Measurements from ENCODE around the gene REX1BD. TPM values are rescaled to one million over a fixed set of nuclear protein-coding genes. Genes with fewer than 3 reads are reported as not detected.
"Not testable (repeated sequence)": the region's sequence is repeated elsewhere in the genome, so short reads cannot be mapped to it uniquely, and the experiment has no call there.

The REX1BD gene
- total and polyA plus RNA-seq, 4 donors, result 51.4 to 114 (median 83.0) TPM

- peaks cover 0 to 13% (median 10%) of the 10 kb centered on the region in 3 donors for H3K27me3 ChIP-seq (ENCODE audit: control insufficient read depth in 3 of 3, insufficient read depth in 3 of 3, low read length in 2 of 3)
- DNase-seq (no peak), ATAC-seq (ENCODE audit: insufficient read depth, low FRiP score) (no peak)
- 94 to 97% methylated on average over 22 of the region's 22 CpGs for WGBS, 2 donors
- no peak overlapping the region for H3K27ac ChIP-seq (ENCODE audit: low read depth in 1 of 2, low read length in 1 of 2)
- TF ChIP-seq CTCF (IDR thresholded peaks at IDR 0.05; ENCODE audit: control extremely low read depth, extremely low read depth), result no peak
- peaks cover 0 to 7% (median 5%) of the 10 kb centered on the region in 4 donors for H3K36me3 ChIP-seq (ENCODE audit: control insufficient read depth in 4 of 4, insufficient read depth in 4 of 4, low read length in 4 of 4)
- H3K9ac ChIP-seq (ENCODE audit: insufficient read depth in 1 of 2, low read length in 2 of 2), result no peak overlapping the region
- H3K4me1 ChIP-seq (ENCODE audit: control insufficient read depth in 5 of 5, insufficient read depth in 5 of 5, low read length in 5 of 5), result peaks cover 0 to 28% (median 11%) of the 10 kb centered on the region in 5 donors
- no peaks in the 10 kb centered on the region for H3K9me3 ChIP-seq (ENCODE audit: control insufficient read depth in 4 of 4, insufficient read depth in 3 of 4, low read length in 3 of 4)
- no peak overlapping the region for H3K4me3 ChIP-seq
Measured at GRCh38 chr19:18591735-18592385, 3.3 kb downstream of the REX1BD start.

- not testable (repeated sequence) for H3K9me3 ChIP-seq (ENCODE audit: control insufficient read depth in 4 of 4, insufficient read depth in 3 of 4, low read length in 3 of 4); H3K4me3 ChIP-seq; H3K27ac ChIP-seq (ENCODE audit: low read depth in 1 of 2, low read length in 1 of 2); H3K36me3 ChIP-seq (ENCODE audit: control insufficient read depth in 4 of 4, insufficient read depth in 4 of 4, low read length in 4 of 4); DNase-seq; H3K9ac ChIP-seq (ENCODE audit: insufficient read depth in 1 of 2, low read length in 2 of 2); ATAC-seq (ENCODE audit: insufficient read depth, low FRiP score)
- Histone ChIP-seq H3K4me1 (ENCODE audit: control insufficient read depth in 5 of 5, insufficient read depth in 5 of 5, low read length in 5 of 5) (peaks cover 0 to 28% (median 11%) of the 10 kb centered on the region in 5 donors), H3K27me3 (ENCODE audit: control insufficient read depth in 3 of 3, insufficient read depth in 3 of 3, low read length in 2 of 3) (peaks cover 0 to 14% (median 12%) of the 10 kb centered on the region in 3 donors)
- WGBS, 2 donors, result 87 to 94% methylated on average over 5 of the region's 5 CpGs
Measured at GRCh38 chr19:18592732-18593131, 4.1 kb downstream of the REX1BD start.

- H3K4me1 ChIP-seq (ENCODE audit: control insufficient read depth in 5 of 5, insufficient read depth in 5 of 5, low read length in 5 of 5), result peaks cover 0 to 21% (median 11%) of the 10 kb centered on the region in 5 donors
- DNase-seq, result no peak
- peaks cover 0 to 7% (median 5%) of the 10 kb centered on the region in 4 donors for H3K36me3 ChIP-seq (ENCODE audit: control insufficient read depth in 4 of 4, insufficient read depth in 4 of 4, low read length in 4 of 4)
Measured at GRCh38 chr19:18593367-18594095, 4.9 kb downstream of the REX1BD start.

More at GRCh38 chr19:18593367-18594095, 4.9 kb downstream of the REX1BD start:
- ATAC-seq (ENCODE audit: insufficient read depth, low FRiP score), result no peak
- no peak overlapping the region for H3K27ac ChIP-seq (ENCODE audit: low read depth in 1 of 2, low read length in 1 of 2)
- H3K9me3 ChIP-seq (ENCODE audit: control insufficient read depth in 4 of 4, insufficient read depth in 3 of 4, low read length in 3 of 4), result peaks cover 0 to 1% (median 0%) of the 10 kb centered on the region in 4 donors
- no peak overlapping the region for H3K9ac ChIP-seq (ENCODE audit: insufficient read depth in 1 of 2, low read length in 2 of 2)
- no peak for TF ChIP-seq CTCF (IDR thresholded peaks at IDR 0.05; ENCODE audit: control extremely low read depth, extremely low read depth)
- 50 to 52% methylated on average over 24 to 25 of the region's 25 CpGs for WGBS, 2 donors
- H3K27me3 ChIP-seq (ENCODE audit: control insufficient read depth in 3 of 3, insufficient read depth in 3 of 3, low read length in 2 of 3), result peaks cover 0 to 17% (median 17%) of the 10 kb centered on the region in 3 donors
- H3K4me3 ChIP-seq, result no peak overlapping the region

All from lung (tissue), 12 donors.